GM21737 (cell line): Measurements from ENCODE around the gene CRTC2.
"Not testable (repeated sequence)": the region's sequence is repeated elsewhere in the genome, so short reads cannot be mapped to it uniquely, and the experiment has no call there.

Experiments used
- ATAC-seq: cut with Tn5 transposase; IDR thresholded peaks from one replicate; pipeline ENCODE4 v1.9.1; 2021; ENCODE audit warnings: mild to moderate bottlenecking, moderate library complexity; ENCODE audit not compliant: unreplicated experiment

Gene CRTC2

GRCh38 chr1:153929981-153930948 lies 28.1 kb downstream of the CRTC2 start:
- ATAC-seq, result no peak

GRCh38 chr1:153929426-153929825 lies 29.0 kb downstream of the CRTC2 start:
- no peak for ATAC-seq

GRCh38 chr1:153928791-153929341 lies 29.5 kb downstream of the CRTC2 start:
- no peak for ATAC-seq

GRCh38 chr1:153928245-153928644 lies 30.2 kb downstream of the CRTC2 start:
- ATAC-seq, result no peak

- no peak for ATAC-seq
Observed at GRCh38 chr1:153926405-153926804, 32.0 kb downstream of the CRTC2 start.

GRCh38 chr1:153922972-153923925 lies 35.2 kb downstream of the CRTC2 start, which contains the start of gene GATAD2B:
Gene GATAD2B (minus strand): TSS chr1:153922972. CDS start chr1:153828347, 94,625 bp downstream.
- ATAC-seq, result peak; percentile 91

- peak; percentile 25 for ATAC-seq
Observed at GRCh38 chr1:153922076-153922971, 36.1 kb downstream of the CRTC2 start.

- ATAC-seq, result no peak
Observed at GRCh38 chr1:153921803-153922075, 36.7 kb downstream of the CRTC2 start.

- ATAC-seq, result no peak
Observed at GRCh38 chr1:153921080-153921802, 37.2 kb downstream of the CRTC2 start.

- ATAC-seq, result no peak
Observed at GRCh38 chr1:153919876-153920852, 38.2 kb downstream of the CRTC2 start.

- no peak for ATAC-seq
Observed at GRCh38 chr1:153916297-153916696, 42.1 kb downstream of the CRTC2 start.

- no peak for ATAC-seq
Observed at GRCh38 chr1:153912349-153912748, 46.1 kb downstream of the CRTC2 start.

- not testable (repeated sequence) for ATAC-seq
Observed at GRCh38 chr1:153910560-153910959, 47.9 kb downstream of the CRTC2 start.

GRCh38 chr1:153908071-153908470 lies 50.3 kb downstream of the CRTC2 start:
- ATAC-seq, result no peak

GRCh38 chr1:153907134-153907533 lies 51.3 kb downstream of the CRTC2 start:
- no peak for ATAC-seq

- ATAC-seq, result no peak
Observed at GRCh38 chr1:153906396-153906795, 52.0 kb downstream of the CRTC2 start.

GRCh38 chr1:153905908-153906307 lies 52.5 kb downstream of the CRTC2 start:
- ATAC-seq, result not testable (repeated sequence)

- no peak for ATAC-seq
Observed at GRCh38 chr1:153903841-153904455, 54.5 kb downstream of the CRTC2 start.
